HUDEP-2 (cell line): Measurements from ENCODE around the gene LDLRAP1.
"Not testable (repeated sequence)": the region's sequence is repeated elsewhere in the genome, so short reads cannot be mapped to it uniquely, and the experiment has no call there.

Source experiments
- DNase-seq, 76 experiments: peaks; one replicate each; lab custom pipeline; 2025; ENCODE audit not compliant: unreplicated experiment in 76 of 76; lab: John Stamatoyannopoulos, UW

The LDLRAP1 gene

DNA sequence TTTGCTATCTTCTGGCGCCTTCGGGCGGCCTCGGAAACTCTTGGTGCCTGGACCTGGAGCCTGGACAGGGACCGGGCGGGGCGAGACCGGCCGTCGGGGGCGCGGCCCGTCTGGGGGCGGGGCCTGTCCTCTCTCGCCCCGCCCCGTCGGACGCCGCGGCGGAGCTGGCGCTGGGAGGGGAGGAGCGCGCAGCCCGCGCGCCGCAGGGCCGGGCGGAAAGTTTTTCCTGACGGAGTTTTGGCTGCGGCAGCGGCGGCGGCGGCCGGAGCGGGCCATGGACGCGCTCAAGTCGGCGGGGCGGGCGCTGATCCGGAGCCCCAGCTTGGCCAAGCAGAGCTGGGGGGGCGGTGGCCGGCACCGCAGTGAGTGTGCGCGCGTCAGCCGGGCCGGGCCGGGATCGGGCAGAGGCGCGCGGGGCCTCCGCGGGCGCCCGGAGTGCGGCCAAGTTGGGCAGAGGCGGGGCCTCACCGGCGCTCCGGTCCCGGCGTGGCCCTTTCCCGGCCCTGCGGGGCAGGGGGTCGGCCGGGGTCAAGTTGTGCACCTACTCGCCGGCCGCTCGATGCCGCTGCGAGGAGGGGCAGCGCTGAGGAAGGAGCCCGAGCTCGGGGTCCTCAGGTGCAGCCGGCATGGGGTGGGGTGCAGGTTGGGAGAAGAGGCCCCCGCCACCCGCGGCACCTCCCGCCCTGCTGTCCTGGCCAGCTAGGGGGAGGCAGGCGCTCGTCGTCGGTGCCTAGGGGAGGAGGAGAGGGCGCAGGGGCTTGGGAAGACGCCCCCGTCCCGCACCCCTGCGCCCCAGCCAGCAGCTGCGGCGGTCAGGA lies at the start of gene LDLRAP1:
Gene LDLRAP1 (plus strand): TSS at position 182 of the 818 bp plus-strand sequence. CDS start 93 bp downstream, at position 275.
- peak in 65 of 76 experiments; percentile 8 to 80 (median 54) for DNase-seq

GRCh38 chr1:25494952-25495351 lies 48.5 kb upstream of the LDLRAP1 start:
- DNase-seq = no peak

DNA sequence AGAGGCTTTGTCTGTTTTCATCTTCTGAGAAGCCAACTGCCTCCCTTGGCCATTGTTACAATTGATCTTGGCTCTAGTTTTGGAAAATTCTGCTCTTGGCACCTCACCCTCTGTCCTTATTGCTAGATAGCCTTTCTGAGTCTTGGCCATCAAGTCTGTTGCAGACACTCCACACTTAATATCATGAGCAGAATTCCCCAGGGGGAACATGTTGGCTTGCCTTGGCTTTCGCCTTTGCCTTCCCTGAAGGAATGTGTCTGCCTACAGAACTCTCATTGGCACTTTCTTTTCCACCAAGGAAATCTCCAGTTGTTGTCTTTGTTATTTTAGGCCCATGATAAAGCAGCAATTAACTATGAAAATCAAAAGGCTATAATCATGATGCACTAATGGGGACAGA lies 42.7 kb upstream of the LDLRAP1 start:
- no peak for DNase-seq

GRCh38 chr1:25501235-25502058 lies 42.0 kb upstream of the LDLRAP1 start:
- DNase-seq = peak in 3 of 76 experiments; percentile 3 to 29 (median 10)

DNA sequence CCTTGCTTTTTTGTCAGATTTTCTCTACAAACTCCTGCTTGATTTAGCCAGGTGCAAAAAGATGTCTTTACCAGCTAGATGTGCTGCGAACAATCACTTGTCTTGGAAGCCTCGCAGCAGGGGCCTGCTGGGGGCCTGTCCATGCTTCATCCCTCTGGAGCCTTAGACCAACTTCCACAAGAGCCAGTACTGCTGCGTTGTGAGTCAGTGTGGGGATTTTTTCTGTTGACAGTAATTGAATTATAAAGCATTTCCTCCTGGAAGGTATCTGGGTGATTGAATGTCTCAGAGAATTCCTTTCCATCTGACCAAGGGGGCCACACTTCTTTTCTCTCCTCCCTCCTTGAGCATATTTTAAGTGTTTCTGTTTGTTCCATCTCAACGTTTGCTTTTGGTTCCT lies 40.4 kb upstream of the LDLRAP1 start:
- no peak for DNase-seq

- DNase-seq = peak in 45 of 76 experiments; percentile 11 to 62 (median 43)
Measured at GRCh38 chr1:25503551-25504426, 39.6 kb upstream of the LDLRAP1 start.

GRCh38 chr1:25504706-25505595 lies 38.5 kb upstream of the LDLRAP1 start:
- DNase-seq = no peak

GRCh38 chr1:25505656-25506385 lies 37.6 kb upstream of the LDLRAP1 start:
- no peak for DNase-seq

DNA sequence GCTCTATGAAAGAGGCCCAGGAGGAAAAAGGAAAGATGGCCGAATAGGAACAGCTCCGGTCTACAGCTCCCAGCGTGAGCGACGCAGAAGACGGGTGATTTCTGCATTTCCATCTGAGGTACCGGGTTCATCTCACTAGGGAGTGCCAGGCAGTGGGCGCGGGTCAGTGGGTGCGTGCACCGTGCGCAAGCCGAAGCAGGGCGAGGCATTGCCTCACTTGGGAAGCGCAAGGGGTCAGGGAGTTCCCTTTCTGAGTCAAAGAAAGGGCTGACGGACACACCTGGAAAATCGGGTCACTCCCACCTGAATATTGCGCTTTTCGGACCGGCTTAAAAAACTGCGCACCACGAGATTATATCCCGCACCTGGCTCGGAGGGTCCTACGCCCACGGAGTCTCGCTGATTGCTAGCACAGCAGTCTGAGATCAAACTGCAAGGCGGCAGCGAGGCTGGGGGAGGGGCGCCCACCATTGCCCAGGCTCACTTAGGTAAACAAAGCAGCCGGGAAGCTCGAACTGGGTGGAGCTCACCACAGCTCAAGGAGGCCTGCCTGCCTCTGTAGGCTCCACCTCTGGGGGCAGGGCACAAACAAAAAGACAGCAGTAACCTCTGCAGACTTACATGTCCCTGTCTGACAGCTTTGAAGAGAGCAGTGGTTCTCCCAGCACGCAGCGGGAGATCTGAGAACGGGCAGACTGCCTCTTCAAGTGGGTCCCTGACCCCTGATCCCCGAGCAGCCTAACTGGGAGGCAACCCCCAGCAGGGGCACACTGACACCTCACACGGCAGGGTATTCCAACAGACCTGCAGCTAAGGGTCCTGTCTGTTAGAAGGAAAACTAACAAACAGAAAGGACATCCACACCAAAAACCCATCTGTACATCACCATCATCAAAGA lies 36.6 kb upstream of the LDLRAP1 start:
- DNase-seq = not testable (repeated sequence)

DNA sequence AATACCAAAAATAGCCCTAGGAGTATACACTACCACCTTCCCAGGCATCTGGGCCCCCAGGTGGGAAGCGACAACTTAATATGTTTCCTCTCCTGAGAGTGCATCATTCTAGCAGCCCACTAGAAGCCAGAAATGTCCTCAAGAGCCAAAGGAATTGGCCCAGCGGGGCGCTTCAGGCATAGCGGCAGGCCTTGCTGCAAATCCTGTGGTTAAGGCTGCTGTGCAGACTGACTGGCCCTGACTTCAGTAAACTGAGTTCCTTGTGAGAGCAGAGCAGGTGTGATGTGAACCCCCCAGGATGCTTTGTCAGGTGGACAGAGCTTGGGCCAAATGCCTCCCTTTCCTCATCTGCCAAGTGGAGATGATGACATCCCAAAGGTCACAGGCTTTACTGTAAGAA lies 29.7 kb upstream of the LDLRAP1 start:
- DNase-seq = no peak

- no peak for DNase-seq
Measured at GRCh38 chr1:25515033-25515432, 28.4 kb upstream of the LDLRAP1 start.

- no peak for DNase-seq
Measured at GRCh38 chr1:25516686-25517085, 26.7 kb upstream of the LDLRAP1 start.

- DNase-seq = no peak
Measured at GRCh38 chr1:25517476-25518394, 25.7 kb upstream of the LDLRAP1 start.

DNA sequence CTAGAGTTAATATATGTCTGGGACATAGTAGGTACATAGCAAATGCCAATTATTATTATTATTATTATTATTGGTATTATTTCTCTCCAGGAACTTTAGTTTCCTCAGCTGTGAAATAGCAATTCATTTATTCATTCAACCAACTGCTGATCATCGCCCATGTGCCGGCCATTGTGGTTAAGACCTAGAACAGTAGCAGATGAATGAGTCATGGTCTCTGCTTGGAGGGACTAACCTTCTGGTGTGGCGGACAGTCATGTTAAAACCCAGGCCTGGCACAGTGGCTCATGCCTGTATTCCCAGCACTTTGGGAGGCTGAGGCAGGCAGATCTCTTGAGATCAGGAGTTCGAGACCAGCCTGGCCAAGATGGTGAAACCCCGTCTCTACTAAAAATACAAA lies 23.8 kb upstream of the LDLRAP1 start:
- no peak for DNase-seq

DNA sequence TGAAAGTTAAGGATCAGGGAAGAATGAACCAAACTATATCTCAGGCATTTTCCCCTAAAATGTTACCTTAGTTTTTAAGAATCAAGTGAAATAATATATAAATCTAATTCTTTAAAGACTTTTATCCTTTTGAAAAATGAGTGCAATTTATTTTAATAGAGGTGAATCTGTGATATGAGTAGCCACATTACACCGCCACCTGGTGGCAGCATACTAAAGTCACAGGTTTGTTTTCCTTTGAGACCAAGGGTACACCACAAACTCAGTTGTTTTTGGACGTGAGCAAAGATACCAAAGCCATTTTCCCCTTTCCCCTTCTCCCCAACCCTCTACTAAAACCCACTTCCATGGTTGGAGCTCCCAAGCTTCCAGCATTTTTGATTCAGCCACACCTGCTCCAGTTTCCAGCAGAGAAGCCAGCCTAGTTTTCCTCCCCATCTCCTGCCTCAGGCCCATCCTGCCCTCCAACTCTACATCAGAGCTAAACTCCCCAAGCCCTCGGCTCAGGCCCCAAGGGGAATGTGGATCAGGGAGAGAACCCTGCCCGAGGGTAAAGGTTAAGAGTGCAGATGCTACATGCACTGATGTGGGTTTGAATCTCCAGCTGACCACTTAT lies 22.9 kb upstream of the LDLRAP1 start:
- peak in 42 of 76 experiments; percentile 6 to 58 (median 30) for DNase-seq

- no peak for DNase-seq
Measured at GRCh38 chr1:25522031-25522655, 21.3 kb upstream of the LDLRAP1 start.
